Testis (tissue), 3 donors: ENCODE data around the gene NCAM1. TPM values are rescaled to one million over a fixed set of nuclear protein-coding genes. Genes with fewer than 3 reads are reported as not detected.
A peak's percentile ranks its signal among the peaks of the same experiment; 100 is the strongest.

Experiments used
- DNase-seq: peaks from one replicate; pipeline ENCODE4 v3.0.0-alpha.2; 2019
- H3K27ac ChIP-seq, 2 donors: fragments of 200-600 bp; sonication (generic); one replicate each; pipeline ENCODE4 v1.5.1; 2019
- H3K27me3 ChIP-seq: fragments of 200-600 bp; sonication (generic); one replicate; pipeline ENCODE4 v1.5.1; 2019
- H3K36me3 ChIP-seq: fragments of 200-600 bp; sonication (generic); one replicate; pipeline ENCODE4 v1.5.1; 2017; ENCODE audit warnings: low read depth; ENCODE audit errors: missing control alignments
- H3K4me1 ChIP-seq: fragments of 200-600 bp; sonication (generic); one replicate; pipeline ENCODE4 v1.5.1; 2019
- H3K4me3 ChIP-seq, 2 donors: fragments of 200-600 bp; sonication (generic); one replicate each; pipeline ENCODE4 v1.5.1; 2017 to 2019
- H3K9me3 ChIP-seq: fragments of 200-600 bp; sonication (generic); one replicate; pipeline ENCODE4 v1.5.1; 2017
- CTCF ChIP-seq, 3 experiments: fragments of 450-650 bp in 2 of 3; fragments of 200-600 bp in 1 of 3; sonication (generic) in 1 of 3; IDR thresholded peaks; one replicate each; pipeline ENCODE4 v1.5.1; 2016 to 2019; ENCODE audit warnings: antibody characterized with exemption in 3 of 3, mild to moderate bottlenecking in 2 of 3, moderate library complexity in 1 of 3
- POLR2A ChIP-seq: fragments of 450-650 bp; IDR thresholded peaks from one replicate; pipeline ENCODE4 v1.6.1; 2017; ENCODE audit warnings: antibody characterized with exemption, mild to moderate bottlenecking, moderate library complexity
- WGBS, 2 donors: methylation state at CpG; one replicate each; pipeline ENCODE4 v1.1.5; 2018; 5-methylcytosine and 5-hydroxymethylcytosine counted together
- intact Hi-C: fragments of 100-400 bp; cut with DNase I; formaldehyde crosslinking; loops from one replicate; pipeline ENCODE4 v1.15.1; 2023; ENCODE audit warnings: low total_unique reads
- polyA plus RNA-seq: library from polyadenylated mRNA; stranded (reverse); fragments of 350-450 nt; fragmentation: Illumina TruSeq; extraction: RNeasy Lipid Tissue Mini Kit (QIAGEN cat#74804); gene quantifications from one replicate; pipeline ENCODE4 v1.2.3, GENCODE V29; 2014; ENCODE audit warnings: low read depth, low replicate concordance; ENCODE audit not compliant: insufficient read depth
- total RNA-seq, 2 donors: library from RNA; depleted of rRNA; stranded (reverse); fragments of >200 nt; gene quantifications; one replicate each; pipeline ENCODE4 v1.2.3, GENCODE V29; 2016

Gene NCAM1
- total and polyA plus RNA-seq, 3 donors from 2014 or later: 12.3 to 33.3 (median 13.8) TPM

DNA sequence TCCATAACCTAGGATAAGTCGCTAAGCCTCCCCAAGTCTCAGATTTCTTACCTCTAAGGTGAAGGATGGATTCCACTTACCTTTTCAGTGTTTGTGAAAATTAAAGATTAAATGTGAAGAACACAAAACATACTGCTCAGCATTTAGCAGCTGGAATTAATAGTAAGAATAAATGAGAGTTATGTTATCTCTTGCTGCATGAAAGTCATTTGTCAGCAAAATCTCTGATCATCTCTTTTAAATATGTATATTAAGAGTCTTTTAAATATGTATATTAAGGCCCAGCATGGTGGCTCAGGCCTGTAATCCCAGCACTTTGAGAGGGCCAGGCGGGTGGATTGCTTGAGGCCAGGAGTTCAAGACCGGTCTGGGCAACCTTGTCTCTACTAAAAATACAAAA is 280.8 kb downstream of the NCAM1 start:
- Histone ChIP-seq H3K27me3 (no peaks in the 10 kb centered on the region), H3K27ac (no peak overlapping the region), H3K4me1 (no peaks in the 10 kb centered on the region), H3K36me3 (no peaks in the 10 kb centered on the region), H3K4me3 (no peak overlapping the region), H3K9me3 (no peaks in the 10 kb centered on the region)
- TF ChIP-seq CTCF (IDR thresholded peaks at IDR 0.05): no peak
- no peak for TF ChIP-seq POLR2A
- WGBS, 2 donors: 92 to 94% methylated on average over 3 of the region's 3 CpGs
- intact Hi-C loops: no loop called here
- no peak for DNase-seq

GRCh38 chr11:113242767-113243397 is 281.7 kb downstream of the NCAM1 start:
- Histone ChIP-seq H3K27me3 (no peaks in the 10 kb centered on the region), H3K36me3 (no peaks in the 10 kb centered on the region), H3K4me1 (no peaks in the 10 kb centered on the region), H3K4me3 (peak overlapping the region in 1 of 2 donors; percentile 36), H3K27ac (peak overlapping the region in 1 of 2 donors; percentile 52), H3K9me3 (no peaks in the 10 kb centered on the region)
- peak; percentile 16 for DNase-seq
- TF ChIP-seq POLR2A (no peak), CTCF (IDR thresholded peaks at IDR 0.05) (no peak)
- intact Hi-C loops: no loop called here
- WGBS, 2 donors: 14 to 25% methylated on average over 21 of the region's 21 CpGs

DNA sequence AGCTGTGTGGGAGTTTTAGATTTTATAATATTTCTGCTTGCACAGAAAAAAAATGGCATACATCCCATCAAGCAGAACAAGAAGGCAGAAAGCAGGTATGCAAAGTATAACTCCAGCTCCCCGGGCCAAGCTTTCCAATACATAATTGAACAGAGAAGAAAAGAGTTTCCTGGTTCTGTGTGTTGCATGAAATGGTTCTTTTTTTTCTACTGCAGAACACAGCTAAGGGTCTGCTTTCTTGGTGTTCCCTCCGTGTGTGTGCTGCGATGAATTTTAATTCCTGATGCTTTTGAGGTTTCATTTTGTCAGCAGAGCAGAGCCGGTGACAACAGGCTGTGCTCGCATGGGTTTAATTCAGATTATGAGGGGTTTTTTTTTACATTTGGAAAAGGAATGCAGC is 282.5 kb downstream of the NCAM1 start:
- no peak for DNase-seq
- no peaks in the 10 kb centered on the region for H3K27me3 ChIP-seq
- intact Hi-C loops: no loop called here
- no peak overlapping the region for H3K27ac ChIP-seq
- TF ChIP-seq POLR2A (no peak), CTCF (IDR thresholded peaks at IDR 0.05) (no peak)
- H3K9me3 ChIP-seq: no peaks in the 10 kb centered on the region
- WGBS, 2 donors: 68 to 72% methylated on average over 5 of the region's 5 CpGs
- no peaks in the 10 kb centered on the region for H3K36me3 ChIP-seq
- H3K4me3 ChIP-seq: no peak overlapping the region
- no peaks in the 10 kb centered on the region for H3K4me1 ChIP-seq

GRCh38 chr11:113245216-113245615 is 284.0 kb downstream of the NCAM1 start:
- WGBS, 2 donors: 85 to 92% methylated on average over 7 of the region's 7 CpGs
- DNase-seq: no peak
- intact Hi-C loops: no loop called here

More at GRCh38 chr11:113245216-113245615, 284.0 kb downstream of the NCAM1 start:
- H3K9me3 ChIP-seq: no peaks in the 10 kb centered on the region
- TF ChIP-seq CTCF (IDR thresholded peaks at IDR 0.05) (no peak), POLR2A (no peak)
- no peaks in the 10 kb centered on the region for H3K36me3 ChIP-seq
- no peak overlapping the region for H3K4me3 ChIP-seq
- no peak overlapping the region for H3K27ac ChIP-seq
- H3K4me1 ChIP-seq: no peaks in the 10 kb centered on the region
- no peaks in the 10 kb centered on the region for H3K27me3 ChIP-seq
